G401.6 (cell line): ENCODE measurements around the gene TCFL5.

Source experiments
- FAIRE-seq: peaks from 2 replicates; lab custom pipeline; 2012; peaks lifted over from hg19 to GRCh38; lab: Jason Lieb, UNC

Gene TCFL5

DNA sequence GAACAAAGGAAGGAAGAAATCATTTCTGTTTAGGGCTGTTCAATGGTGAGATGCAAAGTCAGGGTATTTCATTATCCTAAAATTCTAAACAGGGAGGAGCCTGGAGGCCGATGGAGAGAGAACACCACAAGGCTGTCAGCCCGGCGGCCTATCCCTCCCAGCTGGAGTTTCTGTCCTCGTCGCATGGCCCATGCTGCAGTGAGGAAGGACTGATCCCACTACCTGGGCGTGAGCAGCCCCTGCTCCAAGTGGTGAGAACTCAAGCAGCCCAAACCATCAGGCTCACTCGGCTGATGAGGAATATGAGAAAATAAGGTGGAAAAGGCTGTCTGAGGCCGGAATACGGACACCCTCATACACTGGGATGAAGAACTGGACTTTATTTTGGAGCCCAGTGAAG, 33.9 kb upstream of the TCFL5 start:
- FAIRE-seq: no peak

GRCh38 chr20:62894261-62894660, 32.6 kb upstream of the TCFL5 start:
- FAIRE-seq: no peak

- no peak for FAIRE-seq
These were observed 32.1 kb upstream of the TCFL5 start for GRCh38 chr20:62893700-62894099.

DNA sequence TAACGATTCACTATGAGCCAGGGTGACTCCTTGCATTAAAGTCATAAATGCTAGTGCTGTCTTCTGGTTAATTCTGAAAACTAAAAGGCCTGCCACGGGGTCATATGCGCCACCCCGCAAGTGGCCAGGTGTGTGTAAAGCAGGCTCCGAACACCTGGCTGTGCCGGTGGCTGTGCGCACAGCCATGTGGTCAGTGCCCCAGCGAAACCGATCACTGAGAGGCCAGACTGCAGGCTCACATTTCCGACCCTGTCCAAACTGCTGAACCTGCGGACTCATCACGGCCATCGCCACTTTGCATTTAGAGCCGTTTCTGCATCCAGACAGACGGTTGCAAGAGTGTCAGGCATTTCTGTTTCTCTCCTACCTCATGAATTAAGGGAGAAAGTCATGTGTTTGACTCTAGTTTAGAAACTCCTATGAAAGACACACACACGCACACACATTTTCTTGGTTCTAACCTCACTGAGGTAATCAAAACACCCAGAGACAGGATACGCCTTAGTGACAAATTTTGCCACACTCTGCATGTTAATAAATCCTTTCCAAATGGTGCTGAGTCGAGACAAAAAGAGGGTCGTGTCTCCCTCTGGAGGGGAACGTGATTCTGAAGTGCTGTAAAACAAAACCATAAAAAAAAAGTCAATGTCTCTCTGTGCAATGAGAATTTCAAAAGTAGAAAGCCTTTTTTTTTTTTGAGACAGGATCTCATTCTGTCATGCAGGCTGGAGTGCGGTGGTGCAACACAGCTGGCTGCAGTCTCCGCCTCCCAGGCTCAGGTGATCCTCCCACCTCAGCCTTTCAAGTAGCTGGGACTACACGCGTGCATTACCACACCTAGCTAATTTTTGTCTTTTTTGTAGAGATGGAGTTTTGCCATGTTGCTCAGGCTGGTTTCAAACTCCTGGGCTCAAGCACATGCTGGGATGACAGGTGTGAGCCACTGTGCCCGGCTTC, 31.0 kb upstream of the TCFL5 start:
- no peak for FAIRE-seq

DNA sequence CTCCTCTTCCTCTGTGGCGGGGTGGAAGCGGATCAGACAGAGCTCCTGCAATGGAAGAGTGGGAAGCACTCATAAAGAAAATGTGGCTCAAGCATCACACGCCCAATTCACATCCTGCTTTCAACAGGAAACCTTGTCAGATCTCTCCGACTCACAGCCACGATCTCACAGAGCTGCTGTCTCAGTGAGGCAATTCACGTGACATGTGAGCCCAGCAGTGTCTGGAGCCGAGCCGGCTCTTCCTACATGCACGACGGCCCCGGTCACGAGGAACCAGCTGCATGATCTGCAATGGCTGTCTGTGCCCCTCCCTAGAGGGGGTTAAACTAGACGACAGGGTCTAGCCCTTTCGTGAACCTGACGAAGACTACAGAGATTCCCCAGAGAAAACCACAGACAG, 29.5 kb upstream of the TCFL5 start:
- FAIRE-seq: no peak

DNA sequence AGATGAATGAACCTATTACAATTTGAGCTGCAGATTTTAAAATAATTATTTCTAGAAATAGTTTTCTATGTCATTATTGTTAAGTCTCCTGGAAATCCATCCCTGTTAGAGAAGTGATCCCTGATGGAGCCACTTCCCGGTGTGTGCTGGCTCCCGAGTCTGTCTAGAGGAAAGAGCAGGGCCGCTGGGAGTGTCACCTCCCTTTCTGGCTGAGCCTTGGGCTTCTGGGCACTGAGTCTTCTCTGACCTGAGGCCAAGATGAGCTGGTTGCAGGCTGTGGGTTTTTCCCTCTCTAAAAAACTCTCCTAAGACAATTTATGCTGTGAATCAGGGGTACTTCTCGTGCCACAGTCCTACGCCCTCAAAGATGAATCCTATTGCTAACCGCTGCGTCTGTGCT, 28.8 kb upstream of the TCFL5 start:
- FAIRE-seq: no peak

GRCh38 chr20:62889871-62890270, 28.2 kb upstream of the TCFL5 start:
- no peak for FAIRE-seq

DNA sequence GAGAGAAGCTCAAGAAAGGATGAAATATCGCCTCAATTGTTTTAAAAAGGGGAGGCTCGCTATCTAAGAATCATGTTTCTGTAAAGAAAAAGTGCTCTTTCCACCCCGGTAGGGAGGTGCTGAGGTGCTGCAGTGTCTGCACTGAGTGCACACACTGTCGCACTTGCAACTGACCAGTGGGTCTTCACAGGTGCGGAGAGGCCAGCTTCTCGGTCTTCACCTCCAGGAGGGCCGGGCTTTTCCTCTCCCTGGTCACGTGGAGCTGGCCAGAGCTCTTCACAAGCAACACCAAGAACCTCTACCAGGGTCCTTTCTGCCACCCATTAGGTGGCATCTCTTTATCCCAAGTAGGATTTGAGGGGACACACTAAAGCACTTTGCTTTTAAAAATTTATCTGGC, 27.8 kb upstream of the TCFL5 start:
- no peak for FAIRE-seq

GRCh38 chr20:62888910-62889309, 27.3 kb upstream of the TCFL5 start:
- FAIRE-seq: no peak

DNA sequence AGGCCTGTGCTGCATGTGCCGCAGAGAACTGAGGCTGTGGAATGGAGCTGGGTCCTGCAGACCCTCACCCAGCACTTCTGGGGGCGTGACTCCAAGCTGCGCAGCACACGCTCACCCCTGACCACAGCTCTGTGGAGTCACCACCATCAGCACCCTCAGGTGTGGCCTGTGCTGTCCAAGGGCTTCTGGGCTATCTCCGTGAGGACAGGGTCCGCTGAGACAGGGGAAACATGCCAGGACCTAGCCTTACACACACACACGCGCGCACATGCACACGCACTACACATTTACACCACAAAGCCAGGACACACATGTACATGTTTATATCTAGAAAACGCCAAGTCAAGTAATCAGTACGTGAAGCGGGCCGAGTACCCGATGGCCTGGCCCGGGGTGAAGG, 26.8 kb upstream of the TCFL5 start:
- FAIRE-seq: no peak

- FAIRE-seq: no peak
These were observed 26.2 kb upstream of the TCFL5 start for GRCh38 chr20:62887860-62888239.

GRCh38 chr20:62887152-62887859, 25.7 kb upstream of the TCFL5 start:
- FAIRE-seq: no peak

GRCh38 chr20:62886709-62887058, 25.1 kb upstream of the TCFL5 start:
- no peak for FAIRE-seq

- no peak for FAIRE-seq
These were observed 24.5 kb upstream of the TCFL5 start for GRCh38 chr20:62885896-62886708.

DNA sequence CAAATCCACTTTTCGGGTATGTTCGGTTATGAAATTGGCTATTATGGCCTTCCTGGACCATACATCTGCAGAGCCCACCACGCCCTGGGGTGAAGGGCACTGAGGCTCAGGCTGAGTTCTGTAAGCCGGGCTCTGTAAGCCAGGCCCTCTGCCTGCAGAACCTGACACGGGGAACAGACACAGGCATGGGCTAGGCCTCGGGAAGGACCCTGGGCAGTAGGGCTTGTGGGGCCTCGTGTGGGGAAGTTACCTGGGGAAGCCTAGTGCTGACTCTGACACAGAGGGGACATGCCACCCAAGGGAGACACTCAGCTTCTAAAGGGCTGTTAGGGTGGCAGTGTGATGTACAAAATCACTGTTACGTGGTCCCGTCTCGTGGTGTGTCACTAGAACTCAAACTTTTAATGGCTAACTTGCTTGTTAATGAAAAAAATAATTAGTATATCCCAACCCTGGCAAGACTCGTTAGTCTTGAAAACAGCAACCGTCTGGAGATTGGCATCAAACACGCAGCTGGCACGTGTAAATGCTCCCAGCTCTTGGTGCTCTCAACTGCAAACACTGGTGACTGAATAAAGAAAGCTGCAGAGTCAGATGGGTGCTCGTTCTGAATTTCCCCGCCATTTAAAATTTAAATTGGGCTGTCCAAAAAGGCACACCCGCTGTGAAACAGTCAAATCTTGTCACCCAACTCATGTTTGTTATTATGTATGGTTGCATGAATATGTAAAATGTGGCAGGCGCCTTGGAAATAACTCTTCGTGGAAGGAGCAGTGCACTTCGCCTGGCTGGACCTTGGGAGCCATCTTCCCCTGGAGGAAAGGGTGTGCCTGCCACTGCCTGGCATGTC, 23.6 kb upstream of the TCFL5 start:
- no peak for FAIRE-seq

DNA sequence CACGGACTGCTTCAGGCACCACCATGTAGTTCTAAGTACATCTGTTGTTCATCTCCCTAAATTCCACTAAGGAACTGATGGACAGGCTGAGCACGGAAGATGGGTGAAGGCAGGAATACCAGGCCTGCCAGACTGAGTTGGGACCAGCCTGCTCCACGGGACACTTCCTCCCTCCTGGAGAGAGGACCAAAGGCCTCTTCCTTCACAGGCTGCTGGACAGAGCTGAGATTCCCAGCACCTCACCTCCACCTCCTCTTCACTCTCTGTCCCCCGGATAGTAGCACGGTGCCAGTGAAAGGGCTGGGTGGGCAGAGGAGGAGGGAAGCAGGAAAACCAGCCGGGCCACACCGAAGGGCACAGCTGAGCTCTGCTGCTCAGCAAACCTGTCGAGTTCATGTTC, 22.9 kb upstream of the TCFL5 start:
- no peak for FAIRE-seq

- no peak for FAIRE-seq
These were observed 20.8 kb upstream of the TCFL5 start for GRCh38 chr20:62882426-62882825.

GRCh38 chr20:62881662-62882395, 20.2 kb upstream of the TCFL5 start:
- FAIRE-seq: no peak

DNA sequence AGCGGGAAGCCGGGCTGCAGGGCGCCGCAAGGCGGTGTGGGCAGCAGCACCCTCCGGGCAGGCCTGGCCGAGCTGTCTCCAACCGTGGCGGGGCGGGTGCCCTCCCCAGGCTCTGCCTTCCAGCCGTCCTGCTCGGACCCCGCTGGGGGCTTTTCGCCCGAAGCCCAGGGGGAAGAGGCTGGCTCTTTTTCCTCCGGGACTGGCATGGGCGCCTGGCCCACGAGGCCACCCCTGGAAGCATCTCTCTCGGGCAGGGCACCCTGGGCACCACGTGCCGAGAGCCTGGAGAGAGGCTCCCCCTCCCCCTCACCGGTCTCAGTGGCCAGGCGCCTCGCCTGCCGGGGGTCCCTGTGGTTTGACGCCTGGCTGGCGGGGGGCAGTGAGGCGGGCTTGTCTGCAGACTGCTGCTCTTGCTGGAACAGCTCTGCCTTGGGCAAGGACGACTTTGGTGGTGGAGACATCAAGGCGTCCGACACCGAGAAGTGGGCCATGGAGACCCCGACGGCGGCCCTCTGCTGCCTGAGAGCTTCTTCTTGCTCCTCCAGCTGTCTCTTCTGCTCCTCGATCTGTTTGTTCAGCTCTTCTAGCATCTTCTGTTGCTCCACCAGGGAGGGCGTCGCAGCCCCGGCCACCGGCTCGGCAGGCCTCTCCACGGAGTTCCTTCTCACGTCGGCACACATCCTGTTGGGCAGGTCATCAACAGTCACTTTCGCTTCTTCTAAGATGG, 19.5 kb upstream of the TCFL5 start:
- FAIRE-seq: no peak

DNA sequence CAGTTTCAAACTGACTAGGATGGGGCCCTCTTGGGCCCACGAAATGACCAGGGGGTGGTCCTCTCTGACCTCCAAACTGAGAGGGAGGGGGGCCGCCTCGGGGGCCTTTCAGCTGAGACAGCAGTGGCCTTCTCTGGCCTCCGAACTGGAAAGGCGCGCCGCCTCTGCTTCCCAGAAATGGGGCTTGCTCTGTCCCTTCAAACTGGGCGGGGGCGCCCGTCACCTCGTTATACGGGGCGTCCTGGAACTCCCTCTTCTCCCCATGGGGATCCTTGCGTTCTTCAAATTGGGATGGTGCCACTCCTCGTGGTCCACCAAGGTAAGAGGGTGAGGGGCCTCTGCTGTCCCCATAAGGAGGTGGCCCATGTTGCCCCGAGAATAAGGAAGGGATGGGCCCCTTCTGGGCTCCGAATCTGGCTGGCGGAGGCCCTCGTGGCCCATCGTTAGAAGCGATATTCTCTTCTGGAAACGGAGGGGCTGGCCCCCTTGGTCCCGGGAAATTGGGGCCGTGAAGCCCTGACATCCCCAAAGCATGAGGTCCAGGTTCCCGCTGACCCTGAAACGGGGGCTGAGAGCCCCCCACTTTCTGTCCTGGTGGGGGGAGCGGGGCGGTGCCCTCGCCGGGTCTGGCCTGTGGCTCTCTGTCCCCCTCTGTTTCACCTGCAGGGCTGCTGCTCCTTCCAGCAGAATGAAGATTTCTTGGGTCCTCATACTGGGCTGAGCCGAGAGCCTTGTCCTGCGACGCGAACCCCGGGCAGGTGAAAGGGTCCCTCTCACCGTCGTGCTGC, 18.7 kb upstream of the TCFL5 start:
- FAIRE-seq: no peak
